GM19099 (cell line): ENCODE results near the gene CRELD2.

Experiments used
- POLR2A ChIP-seq: IDR thresholded peaks from 3 replicates; pipeline ENCODE4 v1.6.1; 2011; ENCODE audit warnings: low read depth; ENCODE audit not compliant: insufficient read length; ENCODE audit errors: extremely low read depth

The CRELD2 gene

GRCh38 chr22:49900441-49901230, 17.8 kb upstream of the CRELD2 start:
- no peak for TF ChIP-seq POLR2A

GRCh38 chr22:49901457-49901856, 17.0 kb upstream of the CRELD2 start:
- TF ChIP-seq POLR2A: no peak

- no peak for TF ChIP-seq POLR2A
Observed at GRCh38 chr22:49903322-49904039, 15.0 kb upstream of the CRELD2 start.

- TF ChIP-seq POLR2A: no peak
Observed at GRCh38 chr22:49904040-49904369, 14.4 kb upstream of the CRELD2 start.

GRCh38 chr22:49905465-49905864, 13.0 kb upstream of the CRELD2 start:
- TF ChIP-seq POLR2A: no peak

- no peak for TF ChIP-seq POLR2A
Observed at GRCh38 chr22:49906071-49906798, 12.2 kb upstream of the CRELD2 start.

GRCh38 chr22:49906799-49907290, 11.6 kb upstream of the CRELD2 start:
- no peak for TF ChIP-seq POLR2A

GRCh38 chr22:49907807-49908206, 10.6 kb upstream of the CRELD2 start:
- no peak for TF ChIP-seq POLR2A

- TF ChIP-seq POLR2A: no peak
Observed at GRCh38 chr22:49909476-49910205, 8.8 kb upstream of the CRELD2 start.

GRCh38 chr22:49910229-49911155, 7.9 kb upstream of the CRELD2 start:
- no peak for TF ChIP-seq POLR2A

- no peak for TF ChIP-seq POLR2A
Observed at GRCh38 chr22:49911881-49912625, 6.4 kb upstream of the CRELD2 start.

- no peak for TF ChIP-seq POLR2A
Observed at GRCh38 chr22:49913026-49913425, 5.4 kb upstream of the CRELD2 start.

- TF ChIP-seq POLR2A: no peak
Observed at GRCh38 chr22:49913446-49913845, 5.0 kb upstream of the CRELD2 start.

- no peak for TF ChIP-seq POLR2A
Observed at GRCh38 chr22:49914256-49914655, 4.2 kb upstream of the CRELD2 start.

GRCh38 chr22:49915610-49916009, 2.8 kb upstream of the CRELD2 start:
- TF ChIP-seq POLR2A: no peak
